K562 (cell line): Measurements from ENCODE around the gene NUMB. TPM values are rescaled to one million over a fixed set of nuclear protein-coding genes. Genes with fewer than 3 reads are reported as not detected.

Source experiments
- ATAC-seq: fragments of 200-7000 bp; cut with Tn5 transposase; 3 replicates; pipeline ENCODE4 v1.9.1; 2020; ENCODE audit warnings: moderate library complexity
- BruUV-seq: library from RNA; stranded (reverse); fragments of 400-500 nt; replicated peaks from 2 replicates; lab custom pipeline; 2021; lab: Mats Ljungman, UMichigan
- CTCF ChIA-PET: fragments of 300-600 bp; formaldehyde crosslinking; extraction: SDS; loops from one replicate; lab custom pipeline; 2021; ENCODE audit warnings: low intra/inter-chr PET ratio; lab: Yijun Ruan, JAX
- POLR2A ChIA-PET: fragments of 300-600, 350-650 bp; sonication (Branson Sonifier 250); formaldehyde crosslinking; extraction: SDS; loops from one replicate; lab custom pipeline; 2021; ENCODE audit warnings: antibody characterized with exemption, inconsistent platforms; lab: Yijun Ruan, JAX
- DNase-seq, 4 experiments: peaks; one replicate each; pipeline versions ENCODE4 v3.0.0 to v3.0.0-alpha.2; 2011 to 2018; ENCODE audit warnings: low spot score in 3 of 4, mixed read lengths in 3 of 4; ENCODE audit errors: extremely low read depth in 1 of 4
- FAIRE-seq: peaks from 2 replicates; lab custom pipeline; 2011; peaks lifted over from hg19 to GRCh38; lab: Jason Lieb, UNC
- H2AFZ ChIP-seq: 2 replicates; pipeline ENCODE4 v1.6.0; 2011; ENCODE audit warnings: low read depth, low read length, control low read depth, inconsistent platforms
- H3K27ac ChIP-seq: fragments of 200-600 bp; 3 replicates; pipeline ENCODE4 v1.8.0; 2011; ENCODE audit warnings: low read depth, mild to moderate bottlenecking, control low read depth, inconsistent platforms, low read length, moderate library complexity, mixed read lengths; ENCODE audit errors: extremely low read depth
- H3K27me3 ChIP-seq, 2 experiments: fragments of 300-600 bp in 1 of 2; 2 replicates in 1 of 2; 3 replicates in 1 of 2; pipeline versions ENCODE4 v1.6.0 to v1.8.0; 2011; ENCODE audit warnings: inconsistent platforms in 2 of 2, low read length in 2 of 2, mild to moderate bottlenecking in 1 of 2, mixed read lengths in 1 of 2, moderate library complexity in 1 of 2; ENCODE audit not compliant: control insufficient read depth in 2 of 2, insufficient read depth in 2 of 2
- H3K36me3 ChIP-seq: fragments of 300-600 bp; 3 replicates; pipeline ENCODE4 v1.8.0; 2011; ENCODE audit warnings: mild to moderate bottlenecking, low read length, inconsistent platforms; ENCODE audit not compliant: control insufficient read depth, insufficient read depth
- H3K4me1 ChIP-seq, 2 experiments: fragments of 200-600 bp in 1 of 2; replicated peaks in 1 of 2; 2 replicates in 1 of 2; 3 replicates in 1 of 2; pipeline versions ENCODE4 v1.5.1 to v1.8.0; 2011; ENCODE audit warnings: inconsistent platforms in 2 of 2, low read length in 2 of 2, mild to moderate bottlenecking in 1 of 2, mixed read lengths in 1 of 2, moderate library complexity in 1 of 2; ENCODE audit not compliant: control insufficient read depth in 2 of 2, insufficient read depth in 2 of 2
- H3K4me2 ChIP-seq: 2 replicates; pipeline ENCODE4 v1.6.1; 2011; ENCODE audit warnings: low read length, control low read depth, inconsistent platforms, mixed read lengths; ENCODE audit not compliant: insufficient read depth
- H3K4me3 ChIP-seq: fragments of 200-600 bp; sonication (generic), shearing (Covaris generic); 2 replicates; pipeline ENCODE4 v1.5.1; 2016; ENCODE audit warnings: control low read depth, inconsistent platforms
- H3K79me2 ChIP-seq: fragments of 200-600 bp; 3 replicates; pipeline ENCODE4 v1.8.0; 2011; ENCODE audit warnings: low read length, inconsistent platforms; ENCODE audit not compliant: control insufficient read depth, insufficient read depth
- H3K9ac ChIP-seq, 2 experiments: 2 replicates each; pipeline versions ENCODE4 v1.6.0 to v1.6.1; 2011; ENCODE audit warnings: low read depth in 2 of 2, low read length in 2 of 2, control low read depth in 1 of 2, inconsistent platforms in 1 of 2, mild to moderate bottlenecking in 1 of 2, mixed read lengths in 1 of 2; ENCODE audit not compliant: insufficient read depth in 1 of 2
- H3K9me1 ChIP-seq: one replicate; pipeline ENCODE4 v1.6.0; 2011; ENCODE audit warnings: inconsistent platforms, mild to moderate bottlenecking, low read length, moderate library complexity; ENCODE audit not compliant: control insufficient read depth, insufficient read depth
- H3K9me3 ChIP-seq: replicated peaks from 2 replicates; pipeline ENCODE4 v1.5.1; 2011; ENCODE audit warnings: low read depth, low read length, inconsistent platforms; ENCODE audit not compliant: control insufficient read depth, insufficient read depth
- H4K20me1 ChIP-seq: replicated peaks from 2 replicates; pipeline ENCODE4 v1.6.1; 2011; ENCODE audit warnings: low read length, inconsistent platforms, mixed read lengths; ENCODE audit not compliant: control insufficient read depth, insufficient read depth
- CREBBP ChIP-seq: IDR thresholded peaks from one replicate; pipeline ENCODE4 v1.6.1; 2012; ENCODE audit warnings: low read depth, mild to moderate bottlenecking, control low read depth, inconsistent platforms, low read length
- EGR1 ChIP-seq: fragments of 450-650 bp; conservative IDR thresholded peaks from 2 replicates; pipeline ENCODE4 v1.6.1; 2017; ENCODE audit warnings: mild to moderate bottlenecking
- ETS1 ChIP-seq: conservative IDR thresholded peaks from 2 replicates; pipeline ENCODE4 v1.6.1; 2011; ENCODE audit warnings: low read depth, mild to moderate bottlenecking, low read length; ENCODE audit not compliant: control insufficient read depth
- KDM1A ChIP-seq, 2 experiments: fragments of 450-650 bp; IDR thresholded peaks; 2 replicates each; pipeline ENCODE4 v1.6.1; 2016; ENCODE audit warnings: mild to moderate bottlenecking in 2 of 2
- NR2C2 ChIP-seq, 2 experiments: fragments of 200-800 bp in 1 of 2; sonication (Bioruptor generic) in 1 of 2; sonication (generic) in 1 of 2; formaldehyde crosslinking in 1 of 2; IDR thresholded peaks; 2 replicates each; pipeline versions ENCODE4 v1.6.1 to v1.8.0; 2016 to 2022; ENCODE audit warnings: mild to moderate bottlenecking in 1 of 2, missing compliant biosample characterization in 1 of 2, missing genetic modification characterization in 1 of 2, missing genetic modification reagents in 1 of 2
- RBBP5 ChIP-seq: fragments of 200-600 bp; sonication (generic); IDR thresholded peaks from 2 replicates; pipeline ENCODE4 v1.6.1; 2012; ENCODE audit warnings: borderline replicate concordance, mild to moderate bottlenecking, low read length, control low read depth, inconsistent platforms; ENCODE audit not compliant: insufficient read depth, poor library complexity, severe bottlenecking
- RBM25 ChIP-seq: fragments of 200-400 bp; formaldehyde crosslinking; IDR thresholded peaks from 2 replicates; pipeline ENCODE4 v1.6.1; 2018; ENCODE audit warnings: low read length, low read depth, moderate library complexity; ENCODE audit not compliant: severe bottlenecking
- TBL1XR1 ChIP-seq, 2 experiments: IDR thresholded peaks; 2 replicates each; pipeline ENCODE4 v1.6.1; 2012; ENCODE audit warnings: improper control_type of control experiment in 2 of 2, low read length in 2 of 2, mild to moderate bottlenecking in 1 of 2
- UBTF ChIP-seq, 2 experiments: IDR thresholded peaks; 2 replicates each; pipeline ENCODE4 v1.6.1; 2012; ENCODE audit warnings: improper control_type of control experiment in 2 of 2, low read depth in 2 of 2, low read length in 2 of 2, borderline replicate concordance in 1 of 2
- ZBTB17 ChIP-seq: fragments of 450-650 bp; formaldehyde crosslinking; IDR thresholded peaks from 2 replicates; pipeline ENCODE4 v1.4.0; 2020; ENCODE audit warnings: mild to moderate bottlenecking
- ZFPM2 ChIP-seq: fragments of 250-450 bp; sonication (Bioruptor Pico); IDR thresholded peaks from 2 replicates; pipeline ENCODE4 v1.5.1; 2022; ENCODE audit warnings: mild to moderate bottlenecking
- WGBS: fragments of 100-300 bp; shearing (Covaris generic); methylation state at CpG from one replicate; pipeline ENCODE4 v1.1.6; 2016; ENCODE audit warnings: low coverage, mixed read lengths; ENCODE audit not compliant: insufficient coverage; ENCODE audit errors: missing lambda C conversion rate; 5-methylcytosine and 5-hydroxymethylcytosine counted together
- in situ Hi-C: fragments of 300-500 bp; cut with MboI; formaldehyde crosslinking; loops from 4 replicates; pipeline ENCODE4 v1.15.0; 2018; ENCODE audit warnings: inconsistent platforms, mixed read lengths
- intact Hi-C: fragments of 100-400 bp; cut with micrococcal nuclease; formaldehyde crosslinking; loops from 2 replicates; pipeline ENCODE4 v1.14.2; 2022
- polyA plus RNA-seq, 8 experiments: library from polyadenylated mRNA; depleted of rRNA in 4 of 8; stranded (reverse) in 5 of 8; unstranded in 3 of 8; fragments of >200 nt; fragmentation: Nextera tagmentation in 2 of 8; fragmentation: Illumina TruSeq in 1 of 8; extraction: Ambion mirVana in 2 of 8; extraction: Trizol in 1 of 8; gene quantifications; 2 replicates each; pipeline versions ENCODE4 v1.2.1 to v1.2.3, GENCODE V29; 2011 to 2014; ENCODE audit warnings: inconsistent platforms in 1 of 8, missing spikeins in 1 of 8
- total RNA-seq, 7 experiments: library from RNA; depleted of rRNA in 6 of 7; stranded (reverse); fragments of >200 nt in 6 of 7; fragmentation: Illumina TruSeq in 2 of 7; extraction: Trizol in 2 of 7; gene quantifications; 2 replicates each; pipeline versions ENCODE4 v1.2.1 to v1.2.3, GENCODE V29; 2011 to 2021; ENCODE audit warnings: low replicate concordance in 1 of 7

The NUMB gene
- total and polyA plus RNA-seq, 9 of the 15 experiments (the other 6 are each of a cell fraction or from before 2014, with no cell fraction given), result 13.5 to 54.0 (median 32.3) TPM

- H3K9me1 ChIP-seq, result no peaks in the 10 kb centered on the region
- FAIRE-seq, result no peak
- peak; percentile 52 for ATAC-seq
- H3K36me3 ChIP-seq, result no peaks in the 10 kb centered on the region
- no peak for TF ChIP-seq EGR1
- TF ChIP-seq KDM1A (IDR thresholded peaks at IDR 0.05), result peak in 1 of 2 experiments; percentile 10; a peak in 1 of 4 replicates
- peak; percentile 63 for TF ChIP-seq RBM25
- H3K4me3 ChIP-seq, result no peak overlapping the region
- 0 out of 4 replicates have a peak overlapping the region, but pooled peaks of 1 of the 2 experiments have one; percentile 2 for H3K9ac ChIP-seq
- in situ Hi-C loops, result no loop called here
- H3K27ac ChIP-seq, result no peak overlapping the region
- POLR2A ChIA-PET, result interaction anchor here (0.6 to 1.2 kb wide), 3 partner anchors 16 to 968 kb away, joined by 3 to 4 read pairs (median 4); no protein-coding TSS in a partner anchor
- peaks cover 0 to 23% of the 10 kb centered on the region in 2 experiments; a peak in 2 of 5 replicates for H3K4me1 ChIP-seq
- H3K27me3 ChIP-seq, result no peaks in the 10 kb centered on the region
- no peaks in the 10 kb centered on the region for H3K79me2 ChIP-seq
- DNase-seq, result no peak
- H3K4me2 ChIP-seq, result no peak overlapping the region
- no TSS peak for BruUV-seq
- no peak overlapping the region for H2AFZ ChIP-seq
- H3K9me3 ChIP-seq, result no peaks in the 10 kb centered on the region
- intact Hi-C loops, result no loop called here
- no peaks in the 10 kb centered on the region for H4K20me1 ChIP-seq
- 29% methylated on average over 8 of the region's 9 CpGs for WGBS
- CTCF ChIA-PET, result no interaction called here
These were observed 202.6 kb downstream of the NUMB start for GRCh38 chr14:73255693-73256225.

- no peaks in the 10 kb centered on the region for H3K27me3 ChIP-seq
- no peaks in the 10 kb centered on the region for H3K9me1 ChIP-seq
- intact Hi-C loops, result no loop called here
- H2AFZ ChIP-seq, result no peak overlapping the region
- no peaks in the 10 kb centered on the region for H3K79me2 ChIP-seq
- no peak for DNase-seq
- H3K36me3 ChIP-seq, result no peaks in the 10 kb centered on the region
- no peak overlapping the region for H3K27ac ChIP-seq
- BruUV-seq, result no TSS peak
- no peak overlapping the region for H3K9ac ChIP-seq
- no peaks in the 10 kb centered on the region for H4K20me1 ChIP-seq
- POLR2A ChIA-PET, result no interaction called here
- CTCF ChIA-PET, result no interaction called here
- 53% methylated on average over 6 of the region's 6 CpGs for WGBS
- no peak overlapping the region for H3K4me3 ChIP-seq
- no peaks in the 10 kb centered on the region for H3K9me3 ChIP-seq
- no peak for ATAC-seq
- in situ Hi-C loops, result no loop called here
- no peak overlapping the region for H3K4me2 ChIP-seq
- peaks cover 0 to 21% of the 10 kb centered on the region in 2 experiments; a peak in 2 of 5 replicates for H3K4me1 ChIP-seq
- FAIRE-seq, result no peak
- TF ChIP-seq UBTF (IDR thresholded peaks at IDR 0.05; ENCODE audit: borderline replicate concordance in 1 of 2, low read depth in 2 of 2, low read length in 2 of 2), result no peak
- no peak for TF ChIP-seq RBBP5
- TF ChIP-seq ETS1, result no peak
- no peak for TF ChIP-seq ZFPM2 (CRISPR knock-in tag)
- TF ChIP-seq CREBBP, result no peak
- no peak for TF ChIP-seq ZBTB17 (CRISPR knock-in tag)
- no peak for TF ChIP-seq TBL1XR1 (IDR thresholded peaks at IDR 0.05; ENCODE audit: low read length in 2 of 2)
- TF ChIP-seq NR2C2 (CRISPR knock-in tag; IDR thresholded peaks at IDR 0.05), result no peak
- TF ChIP-seq NR2C2 (tag; IDR thresholded peaks at IDR 0.05), result no peak
These were observed 203.3 kb downstream of the NUMB start for GRCh38 chr14:73255005-73255400.
